ENCODE results near the gene IFI27L1.

The IFI27L1 gene

GRCh38 chr14:94115058-94115591 is 34.0 kb downstream of the IFI27L1 start:
- no peak for DNase-seq

- DNase-seq: no peak
These were observed 34.5 kb downstream of the IFI27L1 start for GRCh38 chr14:94115631-94116030.

GRCh38 chr14:94116701-94117100 is 35.6 kb downstream of the IFI27L1 start:
- no peak for DNase-seq

GRCh38 chr14:94117856-94118255 is 36.7 kb downstream of the IFI27L1 start:
- DNase-seq: no peak

- DNase-seq: no peak
These were observed 38.0 kb downstream of the IFI27L1 start for GRCh38 chr14:94119071-94119470.

- no peak for DNase-seq
These were observed 39.7 kb downstream of the IFI27L1 start for GRCh38 chr14:94120667-94121340.

GRCh38 chr14:94121485-94121884 is 40.4 kb downstream of the IFI27L1 start:
- DNase-seq: no peak

- DNase-seq: no peak
These were observed 41.3 kb downstream of the IFI27L1 start for GRCh38 chr14:94122438-94122837.

GRCh38 chr14:94123296-94123695 is 42.2 kb downstream of the IFI27L1 start:
- no peak for DNase-seq

- no peak for DNase-seq
These were observed 42.8 kb downstream of the IFI27L1 start for GRCh38 chr14:94123868-94124267.

- no peak for DNase-seq
These were observed 43.7 kb downstream of the IFI27L1 start for GRCh38 chr14:94124582-94125377.

GRCh38 chr14:94125659-94126418 is 44.7 kb downstream of the IFI27L1 start:
- DNase-seq: no peak

GRCh38 chr14:94126419-94126677 is 45.2 kb downstream of the IFI27L1 start:
- no peak for DNase-seq

GRCh38 chr14:94126800-94127199 is 45.7 kb downstream of the IFI27L1 start:
- DNase-seq: no peak

GRCh38 chr14:94127330-94127729 is 46.2 kb downstream of the IFI27L1 start:
- no peak for DNase-seq

- DNase-seq: no peak
These were observed 47.2 kb downstream of the IFI27L1 start for GRCh38 chr14:94128216-94128839.

- DNase-seq: peak; percentile 47
These were observed 48.1 kb downstream of the IFI27L1 start, which contains the start of gene IFI27L2 for GRCh38 chr14:94129111-94129757. IFI27L2 (minus strand) TSS chr14:94129604; CDS start chr14:94129564, 40 bp downstream.

GRCh38 chr14:94129758-94130414 is 48.8 kb downstream of the IFI27L1 start:
- DNase-seq: peak; percentile 16

GRCh38 chr14:94132285-94132887 is 51.3 kb downstream of the IFI27L1 start:
- DNase-seq: peak; percentile 61

- no peak for DNase-seq
These were observed 54.4 kb downstream of the IFI27L1 start for GRCh38 chr14:94135476-94135875.

GRCh38 chr14:94136575-94137331 is 55.6 kb downstream of the IFI27L1 start:
- DNase-seq: peak; percentile 73

All from NCI-H526 treated with DMSO at 0.1 percent for 48 hours (cell line).